NCI-H2227 treated with DMSO at 0.1 percent for 48 hours (cell line): ENCODE data around the gene FAF1.
A peak's percentile ranks its signal among the peaks of the same experiment; 100 is the strongest.
"Not testable (repeated sequence)": the region's sequence is repeated elsewhere in the genome, so short reads cannot be mapped to it uniquely, and the experiment has no call there.

Source experiments
- DNase-seq: peaks from one replicate; lab custom pipeline; 2025; lab: John Stamatoyannopoulos, UW

Gene FAF1

DNA sequence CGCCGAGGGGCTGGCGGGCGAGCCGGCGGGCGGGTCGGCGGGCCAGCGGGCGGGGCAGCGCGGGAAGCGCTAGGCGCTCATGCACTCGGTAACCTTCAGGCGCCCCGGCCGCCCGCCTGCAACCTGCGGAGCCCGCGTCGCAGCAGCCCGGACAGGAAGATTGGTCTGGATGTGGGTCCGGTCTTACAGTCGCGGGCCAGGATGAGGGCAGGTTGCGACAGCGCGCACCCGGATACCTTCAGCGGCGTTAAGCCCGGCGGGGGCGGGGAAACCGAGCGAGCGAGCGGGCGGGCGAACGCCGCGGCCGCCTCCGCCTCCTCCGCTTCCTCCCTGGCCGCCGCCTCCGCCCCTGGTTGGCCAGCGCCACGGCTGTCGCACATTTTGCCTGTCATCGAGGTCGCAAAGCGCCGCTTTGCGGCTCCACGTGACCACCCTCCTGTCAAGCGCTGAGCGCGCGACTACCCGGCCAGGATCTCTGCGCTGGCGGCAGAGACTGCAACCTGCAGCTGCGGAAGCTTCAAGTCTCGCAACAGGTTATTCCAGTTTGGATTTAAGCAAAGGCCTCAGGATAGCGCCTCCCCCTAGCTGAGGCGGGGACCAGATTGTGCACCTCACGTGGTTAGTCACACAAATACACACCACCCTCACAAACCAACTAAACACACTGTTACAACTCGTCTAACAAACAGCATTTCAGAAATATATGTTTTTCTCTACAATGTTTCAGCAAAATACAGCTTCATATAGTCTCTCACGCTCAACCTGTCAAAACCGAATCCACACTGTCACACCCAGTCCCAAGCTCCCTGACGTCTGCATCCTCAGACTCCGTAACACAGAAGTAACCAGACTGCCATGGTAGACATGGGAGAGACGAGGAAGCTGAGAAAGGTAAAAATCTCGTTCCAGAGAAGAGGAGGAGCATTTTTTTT is at the start of gene FAF1:
Gene FAF1, minus strand, starts transcription at position 355 of the 932 bp plus-strand sequence. CDS start 456 bp downstream, outside the sequence.
- peak; percentile 96 for DNase-seq

- DNase-seq: no peak
Measured at GRCh38 chr1:51009381-51009780, 49.3 kb upstream of the FAF1 start.

DNA sequence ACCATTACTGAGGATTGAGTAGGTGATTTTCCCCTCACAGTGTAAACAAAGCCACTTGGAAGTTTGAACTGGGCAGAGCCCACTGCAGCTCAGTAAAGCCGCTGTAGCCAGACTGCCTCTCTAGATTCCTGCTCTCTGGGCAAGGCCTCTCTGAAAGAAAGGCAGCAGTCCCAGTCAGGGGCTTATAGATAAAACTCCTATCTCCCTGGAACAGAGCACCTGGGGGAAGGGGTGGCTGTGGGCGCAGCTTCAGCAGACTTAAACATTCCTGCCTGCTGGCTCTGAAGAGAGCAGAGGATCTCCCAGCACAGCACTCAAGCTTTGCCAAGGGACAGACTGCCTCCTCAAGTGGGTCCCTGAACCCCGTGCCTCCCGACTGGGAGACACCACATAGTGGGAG is 45.5 kb upstream of the FAF1 start:
- DNase-seq: not testable (repeated sequence)

- no peak for DNase-seq
Measured at GRCh38 chr1:51002516-51002915, 42.4 kb upstream of the FAF1 start.

DNA sequence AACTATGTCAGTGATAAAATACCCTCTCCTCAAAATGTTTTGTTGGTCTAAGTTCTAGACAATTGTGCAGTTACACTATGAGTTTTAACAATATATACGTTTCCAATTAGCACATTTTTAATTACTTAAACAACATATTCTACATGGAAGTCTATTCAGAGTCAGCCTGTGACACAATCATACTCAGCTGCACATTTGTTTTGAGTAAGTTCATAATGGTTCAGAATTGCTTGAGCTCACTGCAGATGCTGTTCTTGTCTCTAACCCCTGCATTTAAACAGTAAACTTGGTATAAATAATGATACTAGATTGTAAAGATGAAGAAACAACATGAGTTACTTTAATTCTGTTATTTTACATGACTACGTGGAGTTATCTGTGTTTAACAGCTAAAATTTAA is 40.6 kb upstream of the FAF1 start:
- no peak for DNase-seq

DNA sequence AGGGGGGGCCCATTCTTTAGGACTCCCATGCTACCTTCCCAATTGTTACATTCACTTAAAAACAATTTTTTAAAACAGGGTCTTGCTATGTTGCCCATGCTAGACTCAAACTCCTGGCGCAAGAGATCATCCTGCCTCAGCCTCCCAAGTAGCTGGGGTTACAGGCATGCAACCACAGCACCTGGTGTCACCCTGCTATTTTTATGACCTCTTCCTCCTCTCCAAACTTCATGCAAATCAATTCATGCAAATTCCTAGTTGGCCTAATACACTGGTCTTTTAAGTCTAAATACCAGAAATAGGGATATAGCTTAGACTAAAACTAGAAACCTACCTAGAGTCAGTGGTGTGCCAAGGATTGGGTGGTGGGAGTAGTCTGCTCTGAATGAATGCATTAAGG is 40.1 kb upstream of the FAF1 start:
- DNase-seq: no peak

- not testable (repeated sequence) for DNase-seq
Measured at GRCh38 chr1:50999375-50999774, 39.3 kb upstream of the FAF1 start.

GRCh38 chr1:50996083-50996482 is 36.0 kb upstream of the FAF1 start:
- DNase-seq: no peak

GRCh38 chr1:50995651-50996050 is 35.6 kb upstream of the FAF1 start:
- DNase-seq: no peak

DNA sequence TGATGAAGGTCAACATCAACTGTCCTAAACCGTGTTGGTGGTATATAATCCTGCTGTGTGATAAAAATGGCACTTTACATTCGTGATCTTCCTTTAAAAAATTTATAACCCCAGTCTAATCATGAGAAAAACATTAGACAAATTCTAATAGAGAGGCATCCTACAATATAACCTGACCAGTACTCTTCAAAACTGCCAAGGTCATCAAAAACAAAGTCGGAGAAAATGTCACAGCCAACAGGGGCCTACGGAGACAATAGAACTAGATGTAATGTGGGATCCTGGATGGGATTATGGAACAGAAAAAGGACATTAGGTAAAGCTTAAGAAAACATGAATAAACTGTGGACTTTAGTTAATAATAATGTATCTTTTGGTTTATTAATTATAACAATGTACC is 34.9 kb upstream of the FAF1 start:
- no peak for DNase-seq

GRCh38 chr1:50993645-50994044 is 33.6 kb upstream of the FAF1 start:
- no peak for DNase-seq

- DNase-seq: no peak
Measured at GRCh38 chr1:50992532-50993318, 32.7 kb upstream of the FAF1 start.

DNA sequence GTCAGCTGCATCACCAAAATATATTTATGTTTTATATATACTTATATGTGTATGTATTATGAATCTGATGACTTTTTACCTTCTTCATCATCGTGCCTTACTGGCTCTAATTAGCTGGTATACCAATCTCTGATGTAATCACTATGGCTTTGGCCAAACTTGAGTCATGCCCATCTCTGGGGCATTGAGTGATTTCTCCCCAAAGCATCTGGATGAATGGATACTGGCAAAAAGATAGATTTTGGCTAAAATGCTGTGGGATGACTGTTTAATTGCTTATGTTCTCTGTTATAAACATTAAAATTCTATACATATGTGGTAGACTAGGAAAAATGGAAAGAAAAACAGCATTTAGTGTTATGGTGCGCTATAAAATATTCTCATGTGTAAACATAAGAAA is 29.6 kb upstream of the FAF1 start:
- DNase-seq: no peak

DNA sequence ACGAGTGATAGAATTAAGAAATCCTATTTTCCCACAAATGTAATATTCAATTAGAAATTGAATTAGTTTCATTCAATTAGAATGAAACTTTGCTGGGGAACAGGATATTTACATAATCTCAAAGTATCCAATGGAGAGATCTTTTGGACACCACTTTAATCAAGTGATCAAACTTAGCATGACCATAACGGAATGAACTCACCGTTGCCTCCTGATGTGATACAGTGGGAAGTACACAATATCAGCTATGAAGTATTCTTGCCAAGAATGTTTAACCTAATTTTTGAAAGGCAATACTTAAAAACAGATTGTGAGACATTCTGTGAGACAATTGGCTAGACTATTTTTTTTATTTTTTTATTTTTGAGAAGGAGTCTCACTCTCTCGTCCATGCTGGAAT is 26.6 kb upstream of the FAF1 start:
- DNase-seq: no peak

DNA sequence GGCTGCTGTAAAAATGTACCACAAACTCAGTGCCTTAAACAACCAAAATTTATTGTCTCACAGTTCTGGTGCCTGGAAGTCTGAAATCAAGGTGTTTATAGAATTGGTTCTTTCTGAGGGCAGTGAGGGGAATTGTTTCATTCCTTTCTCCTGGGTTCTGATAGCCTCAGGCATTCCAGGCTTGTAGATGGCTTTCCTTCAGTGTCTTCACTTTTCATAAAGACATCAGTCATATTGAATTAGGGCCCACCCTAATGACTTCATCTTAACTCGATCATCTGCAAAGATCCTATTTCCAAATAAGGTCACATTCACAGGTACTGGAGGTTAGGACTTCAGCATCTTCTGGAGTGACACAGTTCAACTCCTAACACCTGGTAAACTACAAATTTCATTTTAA is 25.0 kb upstream of the FAF1 start:
- no peak for DNase-seq

DNA sequence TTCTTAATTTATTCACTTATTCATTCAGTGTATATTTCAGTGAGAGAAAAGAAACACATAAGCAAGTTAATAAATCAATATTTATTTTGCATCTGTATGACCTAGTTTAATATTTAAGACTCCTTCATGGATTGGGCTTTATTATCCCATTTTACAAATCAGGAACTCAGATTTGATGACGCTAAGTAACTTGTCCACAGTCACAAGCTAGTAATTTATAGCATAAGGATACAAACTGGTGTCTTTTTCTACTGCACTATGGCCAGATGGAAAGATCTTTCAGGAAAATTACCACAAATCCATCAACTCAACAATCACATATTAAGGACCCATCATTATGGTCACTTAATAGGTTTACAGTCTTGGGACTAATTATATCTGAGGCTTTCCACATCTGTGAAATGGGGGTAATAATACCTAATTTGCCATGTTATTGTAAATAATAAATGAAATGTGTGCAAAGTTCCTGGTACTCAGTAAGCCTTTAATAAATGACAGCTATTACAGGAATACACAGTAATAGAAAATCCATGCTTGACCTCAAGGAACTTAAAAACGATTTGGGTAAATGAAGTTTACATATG is 23.2 kb upstream of the FAF1 start:
- no peak for DNase-seq

DNA sequence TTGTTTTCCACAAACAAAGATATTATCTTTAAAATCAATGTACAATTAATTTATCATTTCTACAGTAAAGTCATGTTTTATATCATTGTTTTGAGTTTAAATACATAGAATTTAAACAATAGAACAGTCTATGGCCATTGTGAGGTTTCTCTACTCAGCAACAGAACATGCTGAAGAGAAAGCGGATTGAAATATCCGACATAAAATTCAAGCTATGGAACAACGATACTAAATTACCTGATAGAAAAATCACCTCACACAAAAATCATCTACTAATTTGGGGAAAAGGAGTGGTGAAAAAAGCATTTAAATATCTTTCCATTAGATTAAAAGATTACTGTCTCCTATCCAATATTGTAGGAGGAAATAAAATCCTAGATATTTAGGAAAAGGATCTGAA is 22.5 kb upstream of the FAF1 start:
- no peak for DNase-seq

GRCh38 chr1:50981741-50982140 is 21.7 kb upstream of the FAF1 start:
- no peak for DNase-seq

- no peak for DNase-seq
Measured at GRCh38 chr1:50980505-50980904, 20.4 kb upstream of the FAF1 start.

DNA sequence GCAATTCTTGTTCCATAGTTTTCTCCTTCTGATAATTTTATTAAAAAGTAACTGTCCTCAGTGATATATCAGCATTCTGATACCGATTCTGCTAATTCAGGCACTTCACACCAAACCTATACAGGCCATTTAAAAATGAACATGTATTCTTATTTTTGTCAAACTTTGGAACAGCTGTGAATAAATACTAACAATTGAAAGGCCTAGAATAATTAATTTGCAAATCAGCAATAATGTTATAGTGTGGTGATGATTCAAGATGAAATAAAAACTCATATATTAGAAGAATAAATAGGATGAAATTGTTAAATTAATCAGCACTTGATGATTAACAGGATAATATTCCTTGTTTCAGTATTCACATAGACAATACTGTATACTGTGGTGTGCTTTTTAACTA is 19.9 kb upstream of the FAF1 start:
- DNase-seq: no peak

GRCh38 chr1:50978852-50979781 is 19.1 kb upstream of the FAF1 start:
- DNase-seq: no peak
